GM12892 (cell line): ENCODE data around the gene FUT7.

Experiments
- POLR2A ChIP-seq: IDR thresholded peaks from 2 replicates; pipeline ENCODE4 v1.6.1; 2011; ENCODE audit warnings: low read depth, low read length, control low read depth
- POLR2AphosphoS5 ChIP-seq: IDR thresholded peaks from 2 replicates; pipeline ENCODE4 v1.6.1; 2011; ENCODE audit warnings: low read depth, low read length, control low read depth

- TF ChIP-seq POLR2A (no peak), POLR2AphosphoS5 (no peak)
Observed at GRCh38 chr9:137035507-137035834, 3.6 kb upstream of the FUT7 start.
